Measurements from ENCODE around the gene KLHL42. TPM values are rescaled to one million over a fixed set of nuclear protein-coding genes. Genes with fewer than 3 reads are reported as not detected.
"Not testable (repeated sequence)": the region's sequence is repeated elsewhere in the genome, so short reads cannot be mapped to it uniquely, and the experiment has no call there.

The KLHL42 gene
- total RNA-seq, 2 experiments from 2014 or later: 24.2 to 25.2 TPM

DNA sequence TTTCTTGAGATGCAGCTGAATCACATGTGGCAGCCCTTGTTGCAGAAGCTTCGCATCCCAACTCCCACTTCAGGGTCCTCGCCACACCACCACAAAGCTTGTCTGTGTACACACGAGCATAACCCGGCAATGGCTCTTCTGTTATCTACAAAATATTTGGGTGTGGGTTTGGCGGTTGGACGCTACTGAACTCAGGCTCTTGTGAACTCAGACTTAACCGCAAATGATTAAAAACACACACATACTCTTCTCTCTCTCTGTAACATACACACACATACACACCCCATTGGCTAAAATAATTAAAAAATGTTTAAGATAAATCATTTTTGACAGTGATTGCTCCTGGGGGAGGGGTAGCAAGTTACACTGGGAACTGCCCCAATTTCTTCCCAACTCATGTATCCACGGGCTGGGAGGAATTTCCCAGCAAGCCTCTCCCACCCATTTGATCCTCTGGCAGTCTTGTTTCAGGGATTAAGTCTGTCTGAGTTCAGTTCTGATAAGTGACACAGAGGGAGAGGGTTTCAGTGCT is 63.7 kb downstream of the KLHL42 start:
- Histone ChIP-seq H3K36me3 (ENCODE audit: insufficient read depth, low read length) (no peaks in the 10 kb centered on the region), H3K9me2 (ENCODE audit: insufficient read depth, low read length) (no peaks in the 10 kb centered on the region), H2AFZ (ENCODE audit: low read length) (no peak overlapping the region), H3K79me2 (ENCODE audit: insufficient read depth, low read depth, low read length) (no peaks in the 10 kb centered on the region), H3K4me1 (ENCODE audit: insufficient read depth, low read length, poor library complexity, severe bottlenecking) (peaks cover 4% of the 10 kb centered on the region), H3K4me3 (ENCODE audit: low read depth, low read length, poor library complexity, severe bottlenecking) (no peak overlapping the region), H3K4me2 (ENCODE audit: low read length) (no peak overlapping the region), H3K9me3 (ENCODE audit: low read length) (no peaks in the 10 kb centered on the region), H4K20me1 (ENCODE audit: insufficient read depth, low read length) (no peaks in the 10 kb centered on the region), H3K27ac (ENCODE audit: low read depth, low read length, poor library complexity, severe bottlenecking) (no peak overlapping the region)
- ChIA-PET CTCF (ENCODE audit: unreplicated experiment) (no interaction called here), POLR2A (no interaction called here)
- DNase-seq (ENCODE audit: low spot score): no peak
- intact Hi-C loops (cut with micrococcal nuclease; ENCODE audit: unreplicated experiment): no loop called here
- no TSS peak for BruUV-seq (replicated peaks)
- no peak for TF ChIP-seq EZH2phosphoT487 (IDR thresholded peaks at IDR 0.05; ENCODE audit: borderline replicate concordance, low read depth, low read length)
- TF ChIP-seq, protein P1, sequence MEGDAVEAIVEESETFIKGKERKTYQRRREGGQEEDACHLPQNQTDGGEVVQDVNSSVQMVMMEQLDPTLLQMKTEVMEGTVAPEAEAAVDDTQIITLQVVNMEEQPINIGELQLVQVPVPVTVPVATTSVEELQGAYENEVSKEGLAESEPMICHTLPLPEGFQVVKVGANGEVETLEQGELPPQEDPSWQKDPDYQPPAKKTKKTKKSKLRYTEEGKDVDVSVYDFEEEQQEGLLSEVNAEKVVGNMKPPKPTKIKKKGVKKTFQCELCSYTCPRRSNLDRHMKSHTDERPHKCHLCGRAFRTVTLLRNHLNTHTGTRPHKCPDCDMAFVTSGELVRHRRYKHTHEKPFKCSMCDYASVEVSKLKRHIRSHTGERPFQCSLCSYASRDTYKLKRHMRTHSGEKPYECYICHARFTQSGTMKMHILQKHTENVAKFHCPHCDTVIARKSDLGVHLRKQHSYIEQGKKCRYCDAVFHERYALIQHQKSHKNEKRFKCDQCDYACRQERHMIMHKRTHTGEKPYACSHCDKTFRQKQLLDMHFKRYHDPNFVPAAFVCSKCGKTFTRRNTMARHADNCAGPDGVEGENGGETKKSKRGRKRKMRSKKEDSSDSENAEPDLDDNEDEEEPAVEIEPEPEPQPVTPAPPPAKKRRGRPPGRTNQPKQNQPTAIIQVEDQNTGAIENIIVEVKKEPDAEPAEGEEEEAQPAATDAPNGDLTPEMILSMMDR (conservative IDR thresholded peaks at IDR 0.05; ENCODE audit: low read length): no peak

DNA sequence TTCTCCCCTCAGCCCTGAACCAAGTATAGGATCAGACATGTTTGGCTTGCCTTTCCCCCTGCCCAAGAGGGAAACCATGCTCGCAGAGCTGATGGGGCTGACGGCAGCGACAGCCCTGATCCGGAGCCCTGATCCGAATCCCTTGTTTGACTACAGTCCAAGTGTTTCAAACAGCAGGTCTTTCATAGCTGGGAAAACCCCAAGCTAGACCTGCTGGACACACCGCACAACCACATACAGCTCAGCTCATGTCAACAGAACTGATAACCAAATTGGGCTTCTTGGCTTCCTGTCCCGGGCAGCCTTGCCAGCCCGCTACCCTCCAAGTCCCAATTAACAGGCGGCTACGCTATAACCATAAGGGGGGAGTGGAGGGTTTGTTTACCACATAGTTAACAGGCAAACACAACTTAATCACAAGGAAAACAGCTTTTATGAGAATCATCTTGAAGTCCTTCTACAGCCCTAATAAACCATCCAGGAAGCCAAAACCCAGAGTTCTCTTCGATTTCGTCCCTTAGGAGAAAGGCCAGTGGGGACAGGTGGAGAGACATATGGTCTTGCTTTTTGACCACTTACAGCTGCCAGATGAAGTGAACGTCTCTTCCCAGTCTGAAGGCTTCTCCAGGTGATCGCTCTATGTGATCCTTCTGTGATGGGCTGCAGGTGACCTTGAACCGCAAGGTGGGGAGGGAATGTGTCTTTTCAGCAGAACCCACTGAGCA is 64.5 kb downstream of the KLHL42 start:
- ChIA-PET POLR2A (interaction anchor here (0.6 to 1.9 kb wide), 2 partner anchors 11 to 20 kb away, joined by 3 to 6 read pairs; no protein-coding TSS in a partner anchor), CTCF (ENCODE audit: unreplicated experiment) (no interaction called here)
- Histone ChIP-seq H4K20me1 (ENCODE audit: insufficient read depth, low read length) (no peaks in the 10 kb centered on the region), H3K27ac (ENCODE audit: low read depth, low read length, poor library complexity, severe bottlenecking) (no peak overlapping the region), H3K4me2 (ENCODE audit: low read length) (no peak overlapping the region), H3K4me3 (ENCODE audit: low read depth, low read length, poor library complexity, severe bottlenecking) (no peak overlapping the region), H2AFZ (ENCODE audit: low read length) (no peak overlapping the region), H3K9me2 (ENCODE audit: insufficient read depth, low read length) (no peaks in the 10 kb centered on the region), H3K36me3 (ENCODE audit: insufficient read depth, low read length) (no peaks in the 10 kb centered on the region), H3K9me3 (ENCODE audit: low read length) (no peaks in the 10 kb centered on the region), H3K4me1 (ENCODE audit: insufficient read depth, low read length, poor library complexity, severe bottlenecking) (peaks cover 4% of the 10 kb centered on the region), H3K79me2 (ENCODE audit: insufficient read depth, low read depth, low read length) (no peaks in the 10 kb centered on the region)
- TF ChIP-seq, protein P1 (conservative IDR thresholded peaks at IDR 0.05; ENCODE audit: low read length): no peak
- TF ChIP-seq EZH2phosphoT487 (IDR thresholded peaks at IDR 0.05; ENCODE audit: borderline replicate concordance, low read depth, low read length): no peak
- BruUV-seq (replicated peaks): no TSS peak
- intact Hi-C loops (cut with micrococcal nuclease; ENCODE audit: unreplicated experiment): no loop called here
- no peak for DNase-seq (ENCODE audit: low spot score)

DNA sequence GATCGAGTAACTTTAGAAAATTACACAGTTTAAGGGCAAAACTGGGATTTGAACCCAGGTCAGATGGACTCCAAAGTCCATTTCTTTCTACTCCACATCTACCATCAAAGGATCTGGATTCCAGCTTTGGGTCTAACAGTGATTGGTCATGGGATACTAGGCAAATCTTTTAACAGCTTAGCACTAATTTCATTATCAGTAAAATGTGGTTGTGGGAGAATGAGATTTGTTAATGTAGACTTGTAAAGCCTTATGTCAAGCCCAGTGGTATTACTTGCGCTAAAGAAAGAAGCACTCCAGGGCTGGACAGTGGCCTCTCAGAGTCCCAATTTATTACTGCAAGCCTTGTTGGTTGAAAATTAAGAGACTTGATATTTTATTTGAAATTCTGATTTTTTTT is 65.2 kb downstream of the KLHL42 start:
- no peaks in the 10 kb centered on the region for H3K79me2 ChIP-seq (ENCODE audit: insufficient read depth, low read depth, low read length)
- H3K27ac ChIP-seq (ENCODE audit: low read depth, low read length, poor library complexity, severe bottlenecking): no peak overlapping the region
- H3K4me2 ChIP-seq (ENCODE audit: low read length): no peak overlapping the region
- H2AFZ ChIP-seq (ENCODE audit: low read length): no peak overlapping the region
- no peaks in the 10 kb centered on the region for H3K9me2 ChIP-seq (ENCODE audit: insufficient read depth, low read length)
- no peaks in the 10 kb centered on the region for H3K9me3 ChIP-seq (ENCODE audit: low read length)
- DNase-seq (ENCODE audit: low spot score): no peak
- ChIA-PET CTCF (ENCODE audit: unreplicated experiment) (no interaction called here), POLR2A (interaction anchor here (1.9 kb wide), 1 partner anchor 11 kb away, joined by 6 read pairs; no protein-coding TSS in a partner anchor)
- BruUV-seq (replicated peaks): no TSS peak
- no peaks in the 10 kb centered on the region for H4K20me1 ChIP-seq (ENCODE audit: insufficient read depth, low read length)
- no peak overlapping the region for H3K4me3 ChIP-seq (ENCODE audit: low read depth, low read length, poor library complexity, severe bottlenecking)
- peaks cover 4% of the 10 kb centered on the region for H3K4me1 ChIP-seq (ENCODE audit: insufficient read depth, low read length, poor library complexity, severe bottlenecking)
- no peaks in the 10 kb centered on the region for H3K36me3 ChIP-seq (ENCODE audit: insufficient read depth, low read length)
- intact Hi-C loops (cut with micrococcal nuclease; ENCODE audit: unreplicated experiment): no loop called here
- no peak for TF ChIP-seq EZH2phosphoT487 (IDR thresholded peaks at IDR 0.05; ENCODE audit: borderline replicate concordance, low read depth, low read length)
- TF ChIP-seq, protein P1 (conservative IDR thresholded peaks at IDR 0.05; ENCODE audit: low read length): no peak

DNA sequence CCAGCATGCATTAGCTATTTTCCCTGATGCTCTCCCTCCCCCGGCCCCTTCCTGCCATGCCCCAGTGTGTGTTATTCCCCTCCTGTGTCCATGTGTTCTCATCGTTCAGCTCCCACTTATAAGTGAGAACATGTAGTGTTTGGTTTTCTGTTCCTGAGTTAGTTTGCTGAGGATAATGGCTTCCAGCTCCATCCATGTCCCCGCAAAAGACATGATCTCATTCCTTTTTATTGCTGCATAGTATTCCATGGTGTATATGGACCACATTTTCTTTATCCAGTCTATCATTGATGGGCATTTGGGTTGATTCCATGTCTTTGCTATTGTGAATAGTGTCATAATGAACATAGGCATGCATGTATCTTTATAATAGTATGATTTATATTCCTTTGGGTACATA is 65.7 kb downstream of the KLHL42 start:
- H3K4me3 ChIP-seq (ENCODE audit: low read depth, low read length, poor library complexity, severe bottlenecking); CTCF ChIA-PET (ENCODE audit: unreplicated experiment); H4K20me1 ChIP-seq (ENCODE audit: insufficient read depth, low read length); H3K27ac ChIP-seq (ENCODE audit: low read depth, low read length, poor library complexity, severe bottlenecking); intact Hi-C loops (cut with micrococcal nuclease; ENCODE audit: unreplicated experiment); BruUV-seq (replicated peaks); H3K36me3 ChIP-seq (ENCODE audit: insufficient read depth, low read length); H3K4me1 ChIP-seq (ENCODE audit: insufficient read depth, low read length, poor library complexity, severe bottlenecking); H3K79me2 ChIP-seq (ENCODE audit: insufficient read depth, low read depth, low read length); H3K4me2 ChIP-seq (ENCODE audit: low read length); DNase-seq (ENCODE audit: low spot score); H3K9me3 ChIP-seq (ENCODE audit: low read length); H3K9me2 ChIP-seq (ENCODE audit: insufficient read depth, low read length); H2AFZ ChIP-seq (ENCODE audit: low read length): not testable (repeated sequence)
- POLR2A ChIA-PET: interaction anchor here (1.9 kb wide), 1 partner anchor 10 kb away, joined by 6 read pairs; no protein-coding TSS in a partner anchor
